ENCODE results near the gene SPAG16. TPM values are rescaled to one million over a fixed set of nuclear protein-coding genes. Genes with fewer than 3 reads are reported as not detected.

SPAG16 gene
- polyA plus RNA-seq, 2 of the 4 experiments (the other 2 are of a cell fraction) = 19.1 to 27.6 TPM

DNA sequence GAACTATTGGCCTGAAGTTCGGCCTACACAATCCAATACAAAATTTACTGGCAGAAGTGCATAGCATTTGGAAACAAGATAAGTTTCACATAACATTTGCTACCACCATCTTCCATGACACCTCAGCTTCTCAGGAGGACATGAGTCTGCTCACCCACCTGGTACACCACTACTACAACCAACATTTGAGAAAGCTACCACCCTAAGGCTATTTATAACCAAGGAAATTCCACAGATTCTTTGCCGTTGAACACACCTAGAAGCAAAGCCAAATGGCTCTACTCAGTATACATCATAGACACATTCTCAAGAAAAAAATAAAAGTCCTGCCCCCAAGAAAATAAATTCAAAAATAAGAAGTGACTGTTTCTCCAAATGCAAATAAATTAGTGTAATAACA is 145.3 kb downstream of the SPAG16 start:
- ChIA-PET POLR2A (no interaction called here), CTCF (no interaction called here)
- Histone ChIP-seq H3K4me2 (no peak overlapping the region), H3K27ac (no peak overlapping the region), H3K4me3 (no peak overlapping the region), H3K4me1 (no peaks in the 10 kb centered on the region), H3K9me3 (no peaks in the 10 kb centered on the region)
- DNase-seq (ENCODE audit: low read depth in 1 of 2, low spot score in 1 of 2) (no peak), FAIRE-seq (no peak), ATAC-seq (no peak)
- WGBS (ENCODE audit: missing lambda C conversion rate) = 12% methylated on average over 2 of the region's 2 CpGs
- TF ChIP-seq NR3C1 (IDR thresholded peaks at IDR 0.05) (no peak), REST (IDR thresholded peaks at IDR 0.05) (no peak), RFX5 (IDR thresholded peaks at IDR 0.05) (no peak), JUNB (IDR thresholded peaks at IDR 0.05) (no peak), ZC3H11A (IDR thresholded peaks at IDR 0.05) (no peak), MAX (IDR thresholded peaks at IDR 0.05) (no peak), BHLHE40 (IDR thresholded peaks at IDR 0.05; ENCODE audit: low read depth, low read length) (no peak), CEBPB (IDR thresholded peaks at IDR 0.05) (no peak), CBX2 (IDR thresholded peaks at IDR 0.05; ENCODE audit: borderline replicate concordance, low read depth) (no peak), USF2 (IDR thresholded peaks at IDR 0.05) (no peak), HOXB13 (CRISPR knock-in tag; IDR thresholded peaks at IDR 0.05; ENCODE audit: low read depth) (no peak), MAZ (IDR thresholded peaks at IDR 0.05; ENCODE audit: borderline replicate concordance, low read depth, low read length) (no peak), BCL3 (IDR thresholded peaks at IDR 0.05) (no peak), NPAS2 (CRISPR knock-in tag; IDR thresholded peaks at IDR 0.05; ENCODE audit: borderline replicate concordance) (no peak), SMC3 (IDR thresholded peaks at IDR 0.05) (no peak), CHD4 (IDR thresholded peaks at IDR 0.05; ENCODE audit: borderline replicate concordance) (no peak), SREBF2 (IDR thresholded peaks at IDR 0.05) (no peak), POLR2AphosphoS2 (conservative IDR thresholded peaks at IDR 0.05; ENCODE audit: low read length) (no peak)
- TF ChIP-seq, protein P1, sequence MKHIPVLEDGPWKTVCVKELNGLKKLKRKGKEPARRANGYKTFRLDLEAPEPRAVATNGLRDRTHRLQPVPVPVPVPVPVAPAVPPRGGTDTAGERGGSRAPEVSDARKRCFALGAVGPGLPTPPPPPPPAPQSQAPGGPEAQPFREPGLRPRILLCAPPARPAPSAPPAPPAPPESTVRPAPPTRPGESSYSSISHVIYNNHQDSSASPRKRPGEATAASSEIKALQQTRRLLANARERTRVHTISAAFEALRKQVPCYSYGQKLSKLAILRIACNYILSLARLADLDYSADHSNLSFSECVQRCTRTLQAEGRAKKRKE (CRISPR knock-in tag; IDR thresholded peaks at IDR 0.05; ENCODE audit: low read depth) = no peak

DNA sequence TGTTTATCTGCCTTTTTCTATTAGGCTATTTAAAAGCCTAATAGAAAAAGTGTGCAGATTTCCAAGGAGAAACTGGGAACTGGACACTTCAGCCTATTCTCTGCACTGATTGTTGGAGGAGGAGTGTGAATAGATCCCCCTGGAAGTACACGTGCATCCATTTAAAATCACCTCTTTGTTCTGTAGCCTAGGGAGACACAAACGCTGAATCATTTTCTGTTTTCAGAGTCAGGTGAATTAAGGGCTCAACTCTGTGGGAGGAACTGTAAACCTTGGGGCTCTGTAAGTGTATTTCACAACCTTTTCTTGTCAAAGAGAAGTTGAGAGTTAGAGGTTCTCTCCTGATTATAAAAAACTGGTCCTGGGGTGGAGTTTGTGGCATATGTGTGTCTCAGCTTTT is 159.7 kb downstream of the SPAG16 start:
- 5% methylated on average over 2 of the region's 2 CpGs for WGBS (ENCODE audit: missing lambda C conversion rate)
- H3K27ac ChIP-seq = no peak overlapping the region
- FAIRE-seq (no peak), DNase-seq (ENCODE audit: low read depth in 1 of 2, low spot score in 1 of 2) (no peak), ATAC-seq (no peak)
- ChIA-PET POLR2A (no interaction called here), CTCF (no interaction called here)
- H3K4me3 ChIP-seq = no peak overlapping the region
- no peaks in the 10 kb centered on the region for H3K9me3 ChIP-seq
- H3K4me2 ChIP-seq = no peak overlapping the region
- H3K4me1 ChIP-seq = no peaks in the 10 kb centered on the region
- TF ChIP-seq CEBPB (IDR thresholded peaks at IDR 0.05) (no peak), CHD4 (IDR thresholded peaks at IDR 0.05; ENCODE audit: borderline replicate concordance) (no peak), RCOR1 (IDR thresholded peaks at IDR 0.05; ENCODE audit: low read depth, low read length) (no peak), POLR2A (IDR thresholded peaks at IDR 0.05; ENCODE audit: low read length) (no peak), HEYL (CRISPR knock-in tag; IDR thresholded peaks at IDR 0.05) (no peak), CBX2 (IDR thresholded peaks at IDR 0.05; ENCODE audit: borderline replicate concordance, low read depth) (no peak), PHF8 (IDR thresholded peaks at IDR 0.05; ENCODE audit: borderline replicate concordance, low read depth) (no peak), NR3C1 (IDR thresholded peaks at IDR 0.05) (no peak), TP53 (CRISPR knock-in tag; IDR thresholded peaks at IDR 0.05) (no peak), GATA3 (IDR thresholded peaks at IDR 0.05; ENCODE audit: borderline replicate concordance) (no peak), BCL3 (IDR thresholded peaks at IDR 0.05) (no peak), USF2 (IDR thresholded peaks at IDR 0.05) (no peak), MYC (IDR thresholded peaks at IDR 0.05; ENCODE audit: borderline replicate concordance, low read length) (no peak)
- TF ChIP-seq, protein P2, sequence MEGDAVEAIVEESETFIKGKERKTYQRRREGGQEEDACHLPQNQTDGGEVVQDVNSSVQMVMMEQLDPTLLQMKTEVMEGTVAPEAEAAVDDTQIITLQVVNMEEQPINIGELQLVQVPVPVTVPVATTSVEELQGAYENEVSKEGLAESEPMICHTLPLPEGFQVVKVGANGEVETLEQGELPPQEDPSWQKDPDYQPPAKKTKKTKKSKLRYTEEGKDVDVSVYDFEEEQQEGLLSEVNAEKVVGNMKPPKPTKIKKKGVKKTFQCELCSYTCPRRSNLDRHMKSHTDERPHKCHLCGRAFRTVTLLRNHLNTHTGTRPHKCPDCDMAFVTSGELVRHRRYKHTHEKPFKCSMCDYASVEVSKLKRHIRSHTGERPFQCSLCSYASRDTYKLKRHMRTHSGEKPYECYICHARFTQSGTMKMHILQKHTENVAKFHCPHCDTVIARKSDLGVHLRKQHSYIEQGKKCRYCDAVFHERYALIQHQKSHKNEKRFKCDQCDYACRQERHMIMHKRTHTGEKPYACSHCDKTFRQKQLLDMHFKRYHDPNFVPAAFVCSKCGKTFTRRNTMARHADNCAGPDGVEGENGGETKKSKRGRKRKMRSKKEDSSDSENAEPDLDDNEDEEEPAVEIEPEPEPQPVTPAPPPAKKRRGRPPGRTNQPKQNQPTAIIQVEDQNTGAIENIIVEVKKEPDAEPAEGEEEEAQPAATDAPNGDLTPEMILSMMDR (IDR thresholded peaks at IDR 0.05) = no peak

Measured in A549 (cell line).